SK-N-DZ (cell line): ENCODE data around the gene DMAC2L.
"Not testable (repeated sequence)": the region's sequence is repeated elsewhere in the genome, so short reads cannot be mapped to it uniquely, and the experiment has no call there.

Experiments
- DNase-seq: peaks from one replicate; pipeline ENCODE4 v3.0.0-alpha.2; 2015; ENCODE audit warnings: low spot score

The DMAC2L gene

GRCh38 chr14:50354527-50354926 is 42.4 kb downstream of the DMAC2L start:
- DNase-seq = no peak

- no peak for DNase-seq
These were observed 43.6 kb downstream of the DMAC2L start for GRCh38 chr14:50355692-50356091.

- DNase-seq = not testable (repeated sequence)
These were observed 44.2 kb downstream of the DMAC2L start for GRCh38 chr14:50356283-50356682.

GRCh38 chr14:50357124-50357523 is 45.0 kb downstream of the DMAC2L start:
- no peak for DNase-seq

- no peak for DNase-seq
These were observed 45.8 kb downstream of the DMAC2L start for GRCh38 chr14:50357753-50358395.

GRCh38 chr14:50359631-50360030 is 47.5 kb downstream of the DMAC2L start:
- DNase-seq = no peak

- DNase-seq = no peak
These were observed 48.0 kb downstream of the DMAC2L start for GRCh38 chr14:50360093-50360492.

GRCh38 chr14:50360851-50361250 is 48.7 kb downstream of the DMAC2L start:
- DNase-seq = no peak

- not testable (repeated sequence) for DNase-seq
These were observed 49.6 kb downstream of the DMAC2L start for GRCh38 chr14:50361473-50362403.

GRCh38 chr14:50362764-50363713 is 50.9 kb downstream of the DMAC2L start:
- DNase-seq = no peak

GRCh38 chr14:50363714-50364111 is 51.6 kb downstream of the DMAC2L start:
- DNase-seq = no peak

- no peak for DNase-seq
These were observed 52.7 kb downstream of the DMAC2L start for GRCh38 chr14:50364792-50365191.

- not testable (repeated sequence) for DNase-seq
These were observed 53.4 kb downstream of the DMAC2L start for GRCh38 chr14:50365572-50365971.

- no peak for DNase-seq
These were observed 54.0 kb downstream of the DMAC2L start for GRCh38 chr14:50366115-50366514.

- no peak for DNase-seq
These were observed 54.5 kb downstream of the DMAC2L start for GRCh38 chr14:50366589-50366988.

GRCh38 chr14:50371546-50371945 is 59.4 kb downstream of the DMAC2L start:
- DNase-seq = no peak

GRCh38 chr14:50373959-50374358 is 61.8 kb downstream of the DMAC2L start:
- no peak for DNase-seq

- DNase-seq = no peak
These were observed 63.6 kb downstream of the DMAC2L start for GRCh38 chr14:50375760-50376159.
